SK-N-SH (cell line): ENCODE data around the gene MET.

Experiments
- GABPA ChIP-seq: IDR thresholded peaks from 2 replicates; pipeline ENCODE4 v1.4.0; 2012; ENCODE audit warnings: low read depth, mild to moderate bottlenecking
- MXI1 ChIP-seq: IDR thresholded peaks from 2 replicates; pipeline ENCODE4 v1.6.1; 2012; ENCODE audit warnings: mild to moderate bottlenecking, low read depth, low read length, improper control_type of control experiment
- RAD21 ChIP-seq: IDR thresholded peaks from 2 replicates; pipeline ENCODE4 v1.6.1; 2012; ENCODE audit warnings: mild to moderate bottlenecking, low read length
- ZBTB33 ChIP-seq: IDR thresholded peaks from 2 replicates; pipeline ENCODE4 v1.4.0; 2012; ENCODE audit warnings: low read depth, borderline replicate concordance
- TF ChIP-seq, protein P1 (sequence below): fragments of 200-600 bp; sonication (generic); IDR thresholded peaks from 2 replicates; pipeline ENCODE4 v1.6.1; 2017; ENCODE audit warnings: antibody characterized with exemption, mild to moderate bottlenecking, moderate library complexity

- TF ChIP-seq RAD21 (no peak), GABPA (no peak), MXI1 (no peak), ZBTB33 (no peak)
- TF ChIP-seq, protein P1, sequence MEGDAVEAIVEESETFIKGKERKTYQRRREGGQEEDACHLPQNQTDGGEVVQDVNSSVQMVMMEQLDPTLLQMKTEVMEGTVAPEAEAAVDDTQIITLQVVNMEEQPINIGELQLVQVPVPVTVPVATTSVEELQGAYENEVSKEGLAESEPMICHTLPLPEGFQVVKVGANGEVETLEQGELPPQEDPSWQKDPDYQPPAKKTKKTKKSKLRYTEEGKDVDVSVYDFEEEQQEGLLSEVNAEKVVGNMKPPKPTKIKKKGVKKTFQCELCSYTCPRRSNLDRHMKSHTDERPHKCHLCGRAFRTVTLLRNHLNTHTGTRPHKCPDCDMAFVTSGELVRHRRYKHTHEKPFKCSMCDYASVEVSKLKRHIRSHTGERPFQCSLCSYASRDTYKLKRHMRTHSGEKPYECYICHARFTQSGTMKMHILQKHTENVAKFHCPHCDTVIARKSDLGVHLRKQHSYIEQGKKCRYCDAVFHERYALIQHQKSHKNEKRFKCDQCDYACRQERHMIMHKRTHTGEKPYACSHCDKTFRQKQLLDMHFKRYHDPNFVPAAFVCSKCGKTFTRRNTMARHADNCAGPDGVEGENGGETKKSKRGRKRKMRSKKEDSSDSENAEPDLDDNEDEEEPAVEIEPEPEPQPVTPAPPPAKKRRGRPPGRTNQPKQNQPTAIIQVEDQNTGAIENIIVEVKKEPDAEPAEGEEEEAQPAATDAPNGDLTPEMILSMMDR = no peak
Observed at GRCh38 chr7:116731445-116732335, 59.7 kb downstream of the MET start.
